H9 (cell line): ENCODE data around the gene CBR1. TPM values are rescaled to one million over a fixed set of nuclear protein-coding genes. Genes with fewer than 3 reads are reported as not detected.

Source experiments
- DNase-seq: peaks from one replicate; pipeline ENCODE4 v3.0.0-alpha.2; 2017
- H2AFZ ChIP-seq: one replicate; pipeline ENCODE4 v1.6.1; 2013; ENCODE audit warnings: mild to moderate bottlenecking, low read length, control low read depth, moderate library complexity
- H2AK5ac ChIP-seq: 2 replicates; pipeline ENCODE4 v1.6.1; 2013; ENCODE audit warnings: low read length, control low read depth, mixed read lengths; ENCODE audit not compliant: insufficient read length
- H2BK120ac ChIP-seq: one replicate; pipeline ENCODE4 v1.6.1; 2013; ENCODE audit warnings: low read depth, mild to moderate bottlenecking, low read length, control low read depth, inconsistent platforms; ENCODE audit not compliant: poor library complexity, severe bottlenecking
- H2BK12ac ChIP-seq: 2 replicates; pipeline ENCODE4 v1.6.1; 2013; ENCODE audit warnings: low read length, control low read depth, mixed read lengths, low read depth; ENCODE audit not compliant: insufficient read length
- H2BK15ac ChIP-seq: 2 replicates; pipeline ENCODE4 v1.6.1; 2013; ENCODE audit warnings: low read depth, low read length, control low read depth
- H2BK20ac ChIP-seq: one replicate; pipeline ENCODE4 v1.6.1; 2013; ENCODE audit warnings: low read depth, mild to moderate bottlenecking, low read length, control low read depth, inconsistent platforms; ENCODE audit not compliant: poor library complexity, severe bottlenecking
- H2BK5ac ChIP-seq: 2 replicates; pipeline ENCODE4 v1.6.1; 2013; ENCODE audit warnings: low read length, control low read depth, mixed read lengths; ENCODE audit not compliant: insufficient read length
- H3K14ac ChIP-seq: 2 replicates; pipeline ENCODE4 v1.6.1; 2013; ENCODE audit warnings: low read length, control low read depth; ENCODE audit not compliant: insufficient read depth
- H3K18ac ChIP-seq: 2 replicates; pipeline ENCODE4 v1.6.1; 2013; ENCODE audit warnings: low read depth, mild to moderate bottlenecking, mixed read lengths, low read length, control low read depth; ENCODE audit not compliant: insufficient read length
- H3K23ac ChIP-seq: 2 replicates; pipeline ENCODE4 v1.6.1; 2013; ENCODE audit warnings: low read length, control low read depth, mixed read lengths, low read depth; ENCODE audit not compliant: insufficient read length
- H3K23me2 ChIP-seq: 2 replicates; pipeline ENCODE4 v1.6.1; 2013; ENCODE audit warnings: low read depth, mild to moderate bottlenecking, mixed read lengths, low read length, control low read depth; ENCODE audit not compliant: insufficient read length, poor library complexity, severe bottlenecking
- H3K27ac ChIP-seq: 2 replicates; pipeline ENCODE4 v1.5.1; 2013; ENCODE audit warnings: low read length, control low read depth, mixed read lengths, low read depth; ENCODE audit not compliant: insufficient read length
- H3K27me3 ChIP-seq: 2 replicates; pipeline ENCODE4 v1.6.1; 2013; ENCODE audit warnings: low read length, control low read depth, inconsistent platforms; ENCODE audit not compliant: insufficient read depth
- H3K4ac ChIP-seq: 2 replicates; pipeline ENCODE4 v1.6.1; 2013; ENCODE audit warnings: low read depth, mild to moderate bottlenecking, control low read depth, inconsistent platforms, low read length, moderate library complexity
- H3K4me1 ChIP-seq: 2 replicates; pipeline ENCODE4 v1.6.1; 2013; ENCODE audit warnings: low read length, control low read depth, inconsistent platforms; ENCODE audit not compliant: insufficient read depth
- H3K4me2 ChIP-seq: 2 replicates; pipeline ENCODE4 v1.6.1; 2013; ENCODE audit warnings: low read length, control low read depth, mixed read lengths; ENCODE audit not compliant: insufficient read length, insufficient read depth
- H3K56ac ChIP-seq: 2 replicates; pipeline ENCODE4 v1.6.1; 2013; ENCODE audit warnings: low read depth, mild to moderate bottlenecking, mixed read lengths, low read length, control low read depth; ENCODE audit not compliant: insufficient read length
- H3K79me1 ChIP-seq: 2 replicates; pipeline ENCODE4 v1.6.1; 2013; ENCODE audit warnings: low read depth, mild to moderate bottlenecking, moderate library complexity, low read length, control low read depth, inconsistent platforms; ENCODE audit not compliant: insufficient read depth, poor library complexity, severe bottlenecking
- H3K79me2 ChIP-seq: 2 replicates; pipeline ENCODE4 v1.6.1; 2013; ENCODE audit warnings: low read length, control low read depth, inconsistent platforms; ENCODE audit not compliant: insufficient read depth
- H3K9ac ChIP-seq: 2 replicates; pipeline ENCODE4 v1.6.1; 2013; ENCODE audit warnings: low read length, control low read depth, mixed read lengths; ENCODE audit not compliant: insufficient read length; ENCODE audit errors: extremely low read depth
- H3K9me3 ChIP-seq: one replicate; pipeline ENCODE4 v1.6.1; 2013; ENCODE audit warnings: low read depth, low read length, inconsistent platforms; ENCODE audit not compliant: control insufficient read depth
- H3T11ph ChIP-seq: one replicate; pipeline ENCODE4 v1.6.1; 2013; ENCODE audit warnings: mild to moderate bottlenecking, low read length, control low read depth, inconsistent platforms
- H4K20me1 ChIP-seq: one replicate; pipeline ENCODE4 v1.6.1; 2013; ENCODE audit not compliant: control insufficient read depth, insufficient read length, insufficient read depth
- H4K5ac ChIP-seq: 2 replicates; pipeline ENCODE4 v1.6.1; 2013; ENCODE audit warnings: low read depth, mild to moderate bottlenecking, mixed read lengths, low read length, control low read depth; ENCODE audit not compliant: insufficient read length
- H4K8ac ChIP-seq: replicated peaks from 2 replicates; pipeline ENCODE4 v1.6.1; 2013; ENCODE audit warnings: low read length, control low read depth, mixed read lengths, low read depth; ENCODE audit not compliant: insufficient read length
- H4K91ac ChIP-seq: 2 replicates; pipeline ENCODE4 v1.6.1; 2013; ENCODE audit warnings: low read depth, mild to moderate bottlenecking, moderate library complexity, mixed read lengths, low read length, control low read depth; ENCODE audit not compliant: insufficient read length
- H3K27ac Mint-ChIP-seq, 3 experiments: 2 replicates in 2 of 3; 3 replicates in 1 of 3; pipeline ENCODE4 v1.8.0; 2020 to 2021; ENCODE audit warnings: mixed read lengths in 3 of 3, mild to moderate bottlenecking in 1 of 3, moderate library complexity in 1 of 3
- H3K27me3 Mint-ChIP-seq: 2 replicates; pipeline ENCODE4 v1.8.0; 2021; ENCODE audit warnings: low read depth, mild to moderate bottlenecking, moderate library complexity, mixed read lengths
- H3K36me3 Mint-ChIP-seq, 3 experiments: 2 replicates in 2 of 3; 3 replicates in 1 of 3; pipeline ENCODE4 v1.8.0; 2020 to 2021; ENCODE audit warnings: low read depth in 3 of 3, mixed read lengths in 3 of 3; ENCODE audit not compliant: insufficient read depth in 1 of 3
- H3K4me1 Mint-ChIP-seq, 2 experiments: 2 replicates each; pipeline ENCODE4 v1.8.0; 2020; ENCODE audit warnings: mixed read lengths in 2 of 2
- H3K4me3 Mint-ChIP-seq, 2 experiments: 2 replicates in 1 of 2; 3 replicates in 1 of 2; pipeline ENCODE4 v1.8.0; 2020 to 2021; ENCODE audit warnings: mild to moderate bottlenecking in 2 of 2, mixed read lengths in 2 of 2, moderate library complexity in 1 of 2
- H3K9me3 Mint-ChIP-seq, 2 experiments: 2 replicates in 1 of 2; 3 replicates in 1 of 2; pipeline ENCODE4 v1.8.0; 2020; ENCODE audit warnings: mild to moderate bottlenecking in 2 of 2, mixed read lengths in 2 of 2, moderate library complexity in 1 of 2
- CTCF ChIP-seq: fragments of 200-600 bp; sonication (generic); conservative IDR thresholded peaks from 3 replicates; pipeline ENCODE4 v1.8.0; 2021; ENCODE audit warnings: antibody characterized with exemption, mild to moderate bottlenecking
- WGBS: extraction: QIAGEN DNeasy Blood & Tissue Kit; methylation state at CpG from one replicate; pipeline ENCODE4 v1.1.7; 2013; ENCODE audit warnings: missing lambda C conversion rate, low lambda C conversion rate, mixed read lengths; ENCODE audit not compliant: insufficient read length; ENCODE audit errors: extremely low coverage; 5-methylcytosine and 5-hydroxymethylcytosine counted together
- total RNA-seq: library from RNA; stranded (reverse); gene quantifications from 2 replicates; pipeline ENCODE4 v1.2.1, GENCODE V29; 2021

Gene CBR1
- total RNA-seq, 1 experiment from 2014 or later: 5.7 TPM

GRCh38 chr21:36044056-36044455 is 25.8 kb upstream of the CBR1 start:
- no peak overlapping the region; the same call in 1 of the 2 replicates for H3K14ac ChIP-seq
- H2BK12ac ChIP-seq: no peak overlapping the region
- no peak overlapping the region for H2BK120ac ChIP-seq
- H4K91ac ChIP-seq: no peak overlapping the region
- H3K27ac ChIP-seq: no peak overlapping the region
- no peaks in the 10 kb centered on the region for H3K27me3 ChIP-seq
- no peaks in the 10 kb centered on the region for H3K27me3 Mint-ChIP-seq
- H3K9me3 Mint-ChIP-seq: no peaks in the 10 kb centered on the region
- no peak overlapping the region for H2BK20ac ChIP-seq
- no peak overlapping the region for H3K4me2 ChIP-seq
- no peak overlapping the region for H2AFZ ChIP-seq
- H3K23ac ChIP-seq: no peak overlapping the region
- no peaks in the 10 kb centered on the region for H3K4me1 ChIP-seq
- H3K36me3 Mint-ChIP-seq: peaks cover 40 to 88% (median 58%) of the 10 kb centered on the region in 3 experiments
- no peak overlapping the region for H2AK5ac ChIP-seq
- no peak overlapping the region for H3T11ph ChIP-seq
- no peaks in the 10 kb centered on the region for H4K20me1 ChIP-seq
- H2BK15ac ChIP-seq: no peak overlapping the region
- H3K18ac ChIP-seq: no peak overlapping the region
- no peak overlapping the region for H3K4ac ChIP-seq
- no peak overlapping the region for H3K9ac ChIP-seq
- no peaks in the 10 kb centered on the region for H3K4me1 Mint-ChIP-seq
- DNase-seq: no peak
- no peaks in the 10 kb centered on the region for H3K79me1 ChIP-seq
- H4K8ac ChIP-seq: no peak overlapping the region
- no peak for TF ChIP-seq CTCF
- peak overlapping the region in 2 of 3 experiments; percentile 47 to 82; a peak in 3 of 7 replicates for H3K27ac Mint-ChIP-seq
- no peak overlapping the region for H4K5ac ChIP-seq
- H3K9me3 ChIP-seq: no peaks in the 10 kb centered on the region
- no CpG with 5 or more reads among the region's 10 CpGs for WGBS
- H3K79me2 ChIP-seq: no peaks in the 10 kb centered on the region; the same call in 1 of the 2 replicates
- no peaks in the 10 kb centered on the region for H3K23me2 ChIP-seq
- H3K56ac ChIP-seq: no peak overlapping the region
- H2BK5ac ChIP-seq: no peak overlapping the region
- H3K4me3 Mint-ChIP-seq: no peak overlapping the region
